GM19025 (cell line): Measurements from ENCODE around the gene HOXB4.
A peak's percentile ranks its signal among the peaks of the same experiment; 100 is the strongest.

Experiments
- ATAC-seq: cut with Tn5 transposase; IDR thresholded peaks from one replicate; pipeline ENCODE4 v1.9.1; 2021; ENCODE audit warnings: mild to moderate bottlenecking, low read depth, moderate library complexity; ENCODE audit not compliant: unreplicated experiment

HOXB4 gene

DNA sequence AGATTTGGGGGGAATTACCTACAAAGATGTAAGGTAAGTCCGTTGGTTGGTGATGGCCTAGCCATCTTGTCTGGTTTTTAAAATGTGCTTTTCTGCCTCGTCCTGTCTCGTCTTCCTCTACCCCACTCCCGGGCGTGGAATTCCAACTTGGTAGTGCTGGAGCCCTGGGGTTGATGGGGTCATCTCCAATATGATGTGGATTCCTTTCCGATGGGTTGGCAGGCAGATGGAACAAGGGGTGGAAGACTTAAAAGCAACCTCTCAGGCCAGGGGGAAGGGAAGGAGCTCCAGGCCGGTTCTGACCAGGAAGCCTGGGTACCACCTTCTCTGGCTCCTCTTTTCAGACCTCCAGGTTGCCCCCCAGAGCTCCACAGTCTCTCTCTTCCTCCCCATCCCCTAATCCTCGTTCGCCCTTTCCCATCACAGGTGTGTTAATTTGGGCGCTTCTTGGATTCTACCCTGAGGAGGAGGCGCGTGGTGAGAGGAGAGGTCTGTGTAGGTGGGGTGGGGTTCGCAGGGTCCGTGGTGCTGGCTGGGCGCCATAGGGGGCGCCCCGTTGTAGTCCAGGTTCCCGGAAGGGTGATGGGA lies 28.1 kb downstream of the HOXB4 start:
- ATAC-seq: no peak

DNA sequence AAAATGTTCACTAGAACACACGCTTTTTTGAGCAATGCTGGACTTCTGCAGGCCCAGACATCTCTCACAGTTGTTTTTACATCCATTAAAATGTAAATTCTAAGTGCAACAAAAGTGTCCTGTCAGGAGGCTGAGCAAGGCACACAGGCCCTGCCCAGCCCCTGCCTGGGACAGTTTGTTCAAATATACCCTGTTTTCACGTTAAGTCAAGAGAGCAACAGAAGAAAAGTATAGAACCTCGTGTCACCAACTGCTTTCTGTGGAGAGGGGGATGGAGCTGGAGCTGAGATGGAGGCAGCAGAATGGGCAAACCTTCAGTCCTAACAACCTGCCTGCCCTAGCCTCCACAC lies 28.9 kb downstream of the HOXB4 start:
- no peak for ATAC-seq

DNA sequence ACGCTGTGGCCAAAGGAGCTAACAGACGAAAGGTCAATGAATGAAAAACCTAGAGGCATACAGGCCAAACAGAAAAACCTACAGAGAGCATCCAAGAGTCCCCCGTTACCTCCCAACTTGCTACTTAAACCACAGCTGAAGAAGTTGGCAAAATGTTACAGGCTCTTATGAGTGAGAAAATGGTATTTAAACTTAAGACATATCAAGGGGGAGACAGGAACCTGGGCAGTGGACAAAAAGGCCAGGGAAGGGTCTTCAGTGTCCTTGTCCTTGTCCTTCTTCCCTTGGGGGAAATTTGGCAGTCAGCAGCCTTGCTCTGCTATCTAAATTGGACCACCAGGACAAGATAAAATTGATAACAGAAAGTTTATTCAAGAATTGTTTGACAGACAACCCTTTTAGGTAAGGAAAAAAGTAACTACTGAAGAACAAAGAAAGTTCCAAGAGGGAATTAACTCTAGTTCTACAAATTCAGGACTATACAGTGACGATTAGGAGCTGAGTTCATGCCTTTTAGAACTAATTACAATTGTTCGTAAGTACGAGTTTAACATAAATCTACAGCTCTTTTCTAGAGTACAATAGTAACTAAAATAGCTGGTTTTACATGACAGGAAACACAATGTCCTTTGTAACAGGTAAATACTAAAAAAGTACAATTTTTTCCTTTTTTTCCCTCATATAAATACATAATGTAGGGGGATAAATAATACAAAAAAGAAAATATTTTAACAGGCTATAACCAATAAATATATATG lies 29.4 kb downstream of the HOXB4 start:
- ATAC-seq: no peak

DNA sequence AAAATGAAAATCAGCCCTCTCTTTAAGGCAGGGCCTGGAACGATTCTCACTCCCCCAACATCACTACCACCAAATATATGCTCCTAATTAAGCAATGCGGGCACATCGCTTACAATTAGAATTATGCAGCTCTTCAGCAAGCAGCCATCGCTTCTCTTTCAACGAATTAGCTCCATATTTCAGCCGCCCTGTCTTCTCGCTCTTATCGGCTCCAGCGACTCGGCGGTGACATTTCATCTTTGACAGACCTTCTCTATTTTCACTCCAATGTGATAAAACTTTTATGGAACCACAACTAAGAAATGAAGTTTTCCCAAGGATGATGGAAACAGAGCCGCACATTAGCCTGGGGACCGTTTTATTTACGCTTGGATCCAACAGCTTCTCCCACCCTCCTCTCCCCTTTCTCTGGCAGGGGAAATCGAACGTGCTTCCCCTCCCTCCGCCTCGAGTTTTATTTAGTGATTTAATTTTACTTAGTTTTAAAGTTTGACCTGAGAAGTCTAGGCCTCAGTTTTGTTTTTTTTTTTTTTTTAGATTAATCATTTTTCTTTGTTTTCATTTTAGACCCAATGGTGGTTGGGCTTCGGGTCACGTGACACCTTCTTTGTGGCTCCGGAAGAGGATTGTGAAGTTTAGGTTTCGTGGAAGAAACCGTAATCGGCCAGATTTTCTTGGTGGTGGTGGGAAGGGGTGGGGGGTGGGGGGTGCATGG lies 30.2 kb downstream of the HOXB4 start:
- no peak for ATAC-seq

DNA sequence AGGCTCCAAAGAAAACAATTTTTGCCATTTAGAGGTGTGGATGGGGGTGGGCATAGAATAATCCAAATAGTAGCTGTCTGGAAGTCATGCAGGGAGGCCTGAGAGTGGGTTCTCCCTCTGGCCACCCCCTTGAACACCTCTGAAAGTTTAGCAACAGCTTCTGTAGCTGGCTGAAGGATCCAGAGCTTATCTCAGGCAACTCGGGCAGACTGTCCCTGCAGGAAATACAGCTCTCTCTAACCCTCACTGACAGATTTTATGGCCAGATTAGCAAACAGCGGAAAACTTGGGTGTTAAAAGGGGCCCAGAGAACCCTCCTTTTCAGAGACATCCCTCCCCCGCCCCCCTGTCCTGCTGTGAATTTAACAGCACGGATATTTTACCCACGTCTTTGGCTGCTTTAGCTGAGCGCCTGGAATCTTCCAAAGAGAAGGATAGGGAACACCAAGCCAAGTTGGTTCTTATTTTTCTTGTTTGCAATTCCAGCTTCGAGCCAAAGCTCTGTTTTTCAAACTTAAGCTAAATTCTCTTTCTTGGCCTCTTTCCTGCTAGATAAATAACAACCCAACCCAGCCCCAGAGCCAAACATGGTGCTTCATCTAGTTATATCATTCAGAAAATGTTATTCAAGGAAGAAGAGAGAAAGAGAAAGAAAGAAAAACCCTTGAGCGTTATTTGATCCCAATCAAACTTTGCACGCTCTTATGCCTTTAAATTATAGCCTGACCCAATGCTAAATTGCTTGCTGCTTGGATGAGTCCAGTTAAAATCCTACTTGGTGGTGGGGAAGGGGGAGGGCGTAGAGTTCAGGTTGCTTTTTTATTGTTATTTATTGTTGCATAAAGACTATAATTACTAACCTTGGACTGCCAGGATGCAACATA lies 31.0 kb downstream of the HOXB4 start:
- no peak for ATAC-seq

DNA sequence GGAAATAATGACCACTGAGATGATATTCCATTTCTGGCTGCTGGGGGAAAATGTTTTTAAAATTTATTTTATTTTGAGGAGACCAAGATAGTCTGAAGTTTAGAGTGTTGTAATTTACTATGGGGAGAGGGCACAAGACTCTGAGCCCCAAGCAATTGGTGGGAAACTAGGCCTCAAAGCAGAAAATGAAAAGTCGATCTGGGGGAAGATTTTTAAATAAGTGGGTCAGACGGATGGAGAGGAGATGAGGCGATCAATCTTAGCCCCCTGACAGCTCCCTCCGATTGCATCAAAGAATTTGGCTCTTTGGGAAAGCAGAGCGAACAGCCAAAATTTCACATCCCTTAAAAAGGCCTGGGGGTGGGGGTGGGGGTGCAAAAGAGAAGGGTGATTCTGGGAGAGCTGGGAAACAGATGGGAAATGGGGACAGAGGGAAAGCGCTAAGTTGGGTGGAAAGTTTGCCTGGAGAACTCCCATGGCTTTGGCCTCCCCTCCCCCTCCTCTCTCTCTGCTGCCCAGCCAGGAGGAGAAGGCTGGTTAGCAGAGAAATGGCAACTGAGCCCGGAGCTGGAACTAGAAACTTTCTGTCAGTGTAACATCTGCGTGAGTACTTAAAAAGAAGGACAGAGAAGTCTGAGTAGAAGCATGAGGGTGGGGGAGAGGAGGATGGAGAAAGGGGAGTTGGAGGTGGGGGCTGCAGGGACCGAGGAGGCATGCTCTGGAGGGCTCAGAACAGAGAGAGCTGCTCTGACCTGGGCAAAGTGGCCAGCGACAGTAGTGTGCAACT lies 31.8 kb downstream of the HOXB4 start:
- ATAC-seq: no peak

DNA sequence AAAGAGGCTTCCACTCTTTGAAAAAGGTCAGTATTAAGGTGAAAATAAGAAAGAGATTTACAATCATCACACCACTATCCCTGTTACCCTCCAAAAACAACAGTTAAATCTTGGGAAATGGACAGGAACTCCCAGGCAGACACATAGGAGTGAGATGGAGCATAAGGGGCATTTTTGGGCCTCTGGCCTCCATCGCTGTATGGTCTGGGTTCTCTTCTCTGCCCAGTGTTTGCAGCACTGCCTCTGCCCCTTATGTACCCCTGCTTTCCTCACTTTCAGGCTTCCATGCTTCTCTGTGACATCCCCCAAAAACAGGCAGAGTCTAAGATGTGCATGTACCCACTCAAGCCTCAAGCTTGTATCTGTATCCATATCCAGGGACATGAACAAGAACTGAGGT lies 32.6 kb downstream of the HOXB4 start:
- ATAC-seq: no peak

DNA sequence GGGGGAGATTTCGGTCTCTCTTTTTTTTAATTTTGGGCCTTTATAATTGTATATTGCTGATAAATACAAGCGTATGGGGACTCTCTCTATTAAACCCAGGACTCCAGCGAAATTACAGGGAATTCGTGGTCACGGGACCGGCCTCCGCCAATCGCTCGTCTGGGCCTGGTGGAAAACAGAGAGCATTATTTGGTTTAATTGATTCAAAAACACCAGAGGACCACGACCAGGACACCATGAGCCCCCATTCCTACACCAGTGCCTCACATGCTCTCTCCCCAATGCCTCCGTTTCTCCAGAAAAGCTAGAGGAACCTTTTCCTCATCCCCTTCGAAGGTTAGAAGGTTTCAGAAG lies 33.2 kb downstream of the HOXB4 start, which contains the start of gene HOXB2:
Gene HOXB2, minus strand, starts transcription at position 88 of the 354 bp plus-strand sequence. CDS start 198 bp downstream, outside the sequence.
- ATAC-seq: no peak

DNA sequence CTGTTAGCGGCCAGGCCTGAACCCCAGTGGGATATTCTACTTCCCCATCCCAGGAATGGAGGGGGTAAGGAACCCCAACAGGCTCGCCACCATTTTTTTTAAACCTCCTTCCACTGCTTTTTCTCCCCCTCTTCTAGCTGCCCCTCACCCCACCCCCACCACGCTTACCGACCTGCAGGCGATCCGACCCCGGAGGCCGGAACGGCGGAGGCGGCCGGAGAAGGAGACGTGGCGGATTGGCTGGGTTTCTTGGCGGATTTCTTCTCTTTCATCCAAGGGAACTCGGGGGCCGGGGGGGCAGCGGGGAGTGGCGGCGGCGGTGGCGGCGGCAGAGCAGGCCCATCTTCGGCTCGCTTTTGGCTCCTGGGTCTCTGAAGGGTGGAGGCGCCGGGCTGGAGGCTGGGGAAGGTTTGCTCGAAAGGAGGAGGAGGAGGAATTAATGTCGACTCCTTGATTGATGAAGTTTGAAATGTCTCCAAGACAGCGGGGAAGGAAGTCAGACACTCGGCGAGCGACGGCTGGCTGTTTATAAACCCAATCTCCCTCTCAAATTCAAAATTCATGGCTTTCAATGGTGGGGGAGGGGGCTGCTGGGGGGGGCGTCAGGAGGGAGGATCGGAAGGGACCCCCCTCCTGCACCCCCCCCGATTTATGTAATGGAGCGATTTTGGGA lies 33.7 kb downstream of the HOXB4 start:
- no peak for ATAC-seq

DNA sequence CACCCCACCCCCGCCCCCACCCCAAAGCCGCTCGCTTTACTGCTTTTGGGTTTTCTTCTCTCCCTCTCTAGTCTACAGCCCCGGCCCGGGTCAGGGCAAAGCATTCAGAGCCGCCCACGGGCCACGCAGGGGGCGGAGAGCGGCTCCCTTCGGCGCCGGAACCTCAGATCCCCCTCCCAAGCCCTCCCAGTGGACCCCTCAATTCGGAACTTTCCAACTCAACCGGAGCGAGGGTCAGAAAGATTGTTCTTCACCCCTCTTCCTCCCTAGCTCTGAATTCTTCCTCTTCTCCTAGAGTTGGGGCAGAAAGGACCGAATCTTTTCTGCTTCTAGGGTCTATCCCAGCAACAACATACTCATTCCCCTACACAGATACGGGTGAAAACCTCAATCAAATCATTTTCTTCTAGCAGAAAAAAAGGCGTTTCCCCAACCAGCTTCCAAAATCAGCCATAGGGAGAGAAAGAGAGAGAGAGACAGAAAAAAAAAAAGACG lies 34.2 kb downstream of the HOXB4 start:
- no peak for ATAC-seq

DNA sequence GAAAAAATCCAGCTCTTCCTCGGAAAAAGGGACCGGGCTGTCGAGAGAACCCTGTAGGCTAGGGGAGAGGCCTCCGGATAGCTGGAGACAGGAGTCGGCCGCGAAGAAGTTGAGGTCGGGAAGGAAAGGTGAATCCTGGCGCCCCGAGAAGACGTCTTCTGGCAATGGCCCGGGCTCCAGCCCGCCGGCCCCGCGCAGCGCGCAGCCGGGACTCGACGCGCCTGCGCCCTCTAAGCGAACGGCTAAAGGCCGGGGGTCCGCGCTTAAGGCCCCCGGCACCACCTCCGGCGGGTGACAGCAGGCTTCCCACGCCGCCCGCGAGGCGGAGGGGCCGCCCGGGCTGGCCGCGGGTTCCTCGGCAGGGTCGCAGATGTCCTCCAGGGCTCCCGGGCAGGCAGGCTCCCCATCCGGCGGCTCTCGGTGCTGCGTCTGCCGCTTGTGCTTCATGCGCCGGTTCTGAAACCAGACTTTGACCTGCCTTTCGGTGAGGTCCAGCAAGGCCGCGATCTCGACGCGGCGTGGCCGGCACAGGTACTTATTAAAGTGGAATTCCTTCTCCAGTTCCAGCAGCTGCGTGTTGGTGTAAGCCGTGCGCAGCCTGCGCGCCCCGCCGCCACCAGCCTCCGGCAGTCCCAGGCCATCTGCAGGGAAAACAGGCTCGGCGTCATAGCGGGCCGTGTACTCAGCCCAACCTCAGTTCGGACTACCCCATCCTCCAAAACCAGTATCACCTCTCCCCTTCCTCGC lies 34.9 kb downstream of the HOXB4 start:
- ATAC-seq: peak; percentile 62

DNA sequence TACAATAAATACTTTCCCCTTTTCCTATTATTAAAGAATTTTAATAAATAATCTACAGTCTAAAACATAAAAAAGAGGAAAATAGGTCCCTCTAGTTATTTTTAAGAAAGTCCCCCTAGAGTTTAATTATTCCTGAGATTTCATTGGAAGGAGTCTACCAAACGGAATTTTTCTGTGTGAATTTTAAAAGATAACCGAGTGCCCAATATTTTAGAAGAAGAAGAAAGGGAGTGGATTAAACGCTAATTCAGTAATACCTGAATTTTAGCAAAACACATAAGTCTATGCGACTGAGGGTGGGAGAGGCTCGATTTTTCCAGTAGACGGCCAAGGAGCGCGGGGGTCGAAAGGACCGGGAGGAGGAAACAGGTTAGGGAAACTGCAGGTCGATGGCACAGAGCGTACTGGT lies 35.4 kb downstream of the HOXB4 start:
- no peak for ATAC-seq

DNA sequence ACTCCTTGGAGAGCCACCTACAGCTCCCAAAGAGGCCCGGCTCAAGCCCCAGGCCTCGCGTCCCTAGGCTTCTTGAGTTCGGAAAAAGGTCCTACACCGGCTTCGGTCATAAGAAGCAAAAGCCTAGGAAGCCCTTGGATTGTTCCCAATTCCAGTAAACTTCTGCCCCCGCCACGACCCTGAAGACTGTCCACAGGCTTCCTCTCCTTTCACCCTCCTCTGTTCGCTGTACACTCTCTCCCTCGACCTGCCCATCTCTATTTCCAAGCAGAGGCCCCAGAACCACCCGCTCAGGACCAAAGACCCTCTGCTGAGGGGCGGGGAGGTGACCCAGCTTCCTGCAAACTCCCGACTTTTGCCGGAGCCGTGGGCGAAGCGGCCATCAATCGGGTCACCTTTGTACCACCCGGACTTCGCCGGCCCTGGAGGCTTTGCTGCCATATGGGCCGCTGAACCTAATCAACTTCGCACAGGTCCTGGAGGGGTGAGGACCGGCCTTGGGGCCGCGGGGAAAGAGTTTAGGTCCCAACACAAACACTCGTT lies 36.0 kb downstream of the HOXB4 start:
- ATAC-seq: no peak

DNA sequence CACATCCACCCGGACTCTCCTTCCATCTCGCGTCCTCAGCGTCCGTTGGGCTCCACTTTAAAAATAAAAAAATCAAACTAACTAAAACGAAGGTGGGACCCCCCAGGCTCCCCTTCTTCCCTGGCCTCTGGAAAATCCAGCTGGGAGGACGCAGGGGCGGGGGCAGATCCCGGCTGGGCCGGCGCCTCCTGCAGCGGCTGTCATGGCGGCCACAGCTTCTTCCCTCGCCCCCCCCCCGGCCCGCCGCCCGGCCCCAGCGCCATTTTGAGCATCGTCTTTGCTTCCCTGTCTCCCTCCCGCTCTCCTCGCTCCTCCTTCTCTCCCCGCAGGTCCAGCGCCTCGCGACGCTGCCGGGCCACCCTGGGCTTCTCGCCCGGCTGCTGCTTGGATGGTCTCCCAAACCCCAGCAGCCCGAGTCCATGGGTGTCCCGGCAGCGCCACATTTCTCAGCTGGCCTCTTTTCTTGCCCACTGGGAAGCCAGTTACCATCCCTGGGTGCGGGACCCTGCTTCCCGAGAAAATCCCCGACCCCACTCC lies 36.5 kb downstream of the HOXB4 start:
- no peak for ATAC-seq

DNA sequence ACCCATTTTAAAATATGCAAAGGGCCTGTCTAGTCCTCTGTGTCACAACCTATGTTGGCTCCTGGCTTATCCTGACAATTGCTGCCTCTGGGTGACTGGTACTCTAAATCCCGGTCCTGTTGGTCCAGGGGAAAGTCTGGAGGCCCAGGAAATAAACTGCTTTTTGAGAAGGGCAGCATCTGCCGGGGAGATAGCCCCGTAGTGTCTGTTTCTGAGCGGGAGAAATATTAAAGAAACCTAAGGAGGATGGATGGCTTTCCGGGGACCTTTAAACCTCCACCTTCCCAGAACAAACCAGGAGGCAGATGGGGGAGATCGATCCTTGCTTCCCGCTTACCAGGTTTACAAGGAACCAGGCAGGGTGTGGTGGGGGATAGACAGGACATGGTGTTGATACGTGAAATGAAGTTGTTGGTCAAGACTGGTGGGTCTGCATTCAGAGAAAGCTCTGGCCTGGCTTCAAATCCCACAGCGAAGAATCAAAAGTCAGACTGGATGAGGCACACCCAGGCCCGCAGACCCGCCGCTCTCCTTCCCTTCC lies 37.0 kb downstream of the HOXB4 start:
- no peak for ATAC-seq

DNA sequence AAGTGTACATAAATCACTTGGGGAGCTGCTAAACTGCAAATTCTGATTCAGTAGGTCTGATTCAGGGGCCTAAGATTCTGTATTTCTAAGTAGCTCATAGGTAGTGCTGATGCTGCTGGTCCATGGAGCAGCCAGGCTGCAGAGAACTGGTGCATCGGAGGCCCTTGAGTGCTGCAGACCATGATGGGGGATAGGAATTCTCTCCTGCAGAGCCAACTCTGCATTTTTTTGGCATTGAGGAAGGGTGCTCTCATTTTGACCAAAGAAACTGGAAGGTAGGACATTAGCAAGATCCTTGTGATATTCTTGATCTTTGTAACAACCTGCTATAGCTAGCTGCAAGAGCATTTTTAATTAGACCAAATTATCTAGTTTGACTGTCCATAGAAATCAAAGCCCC lies 37.9 kb downstream of the HOXB4 start:
- ATAC-seq: no peak

DNA sequence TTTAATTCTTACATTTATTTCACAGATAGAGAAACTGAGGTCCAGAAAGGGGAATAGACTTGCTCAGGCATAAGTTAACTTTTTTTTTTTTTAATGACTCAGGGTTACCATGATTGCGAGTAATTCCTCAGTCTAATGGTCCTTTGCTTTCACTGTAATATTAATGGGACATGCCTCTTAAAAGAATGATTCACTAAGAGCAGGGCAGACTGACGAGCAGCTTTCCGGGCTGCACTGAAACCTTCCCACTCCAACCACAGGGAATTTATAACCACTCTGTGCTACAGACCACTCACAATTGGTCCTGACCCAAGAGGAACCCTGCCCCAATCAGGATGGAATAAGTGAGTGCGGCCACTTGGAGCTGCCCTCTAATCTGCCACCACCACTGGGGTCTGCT lies 39.0 kb downstream of the HOXB4 start:
- ATAC-seq: no peak

DNA sequence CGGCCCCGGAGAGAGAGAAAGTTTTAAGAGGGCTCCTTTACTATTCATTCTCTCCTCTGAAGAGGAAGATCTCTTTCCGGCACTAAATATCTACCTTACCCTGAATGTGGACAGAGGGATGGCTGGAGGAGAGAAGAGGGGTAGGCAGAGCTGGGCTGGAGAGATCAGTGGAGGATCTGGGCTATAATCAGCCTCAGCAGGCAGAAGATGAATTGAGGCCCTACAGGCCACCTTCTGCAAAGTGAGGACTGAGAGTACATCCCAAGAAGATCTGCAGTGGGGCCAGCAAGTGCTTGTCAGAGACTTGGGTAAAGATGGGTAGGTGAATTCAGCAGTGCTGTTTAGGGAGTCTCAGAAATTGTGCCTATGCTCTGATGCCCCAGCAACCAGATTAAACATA lies 40.8 kb downstream of the HOXB4 start:
- ATAC-seq: no peak
